ENCODE results near the gene C4BPB. TPM values are rescaled to one million over a fixed set of nuclear protein-coding genes. Genes with fewer than 3 reads are reported as not detected.

The C4BPB gene
- total RNA-seq, 1 donor from 2014 or later, result 2.9 TPM

- peak; percentile 71 for DNase-seq (ENCODE audit: low spot score)
Measured at GRCh38 chr1:207084701-207085180, 3.9 kb upstream of the C4BPB start.

GRCh38 chr1:207085887-207086286 lies 2.8 kb upstream of the C4BPB start:
- DNase-seq (ENCODE audit: low spot score), result no peak

- peak; percentile 31 for DNase-seq (ENCODE audit: low spot score)
Measured at GRCh38 chr1:207088161-207088560, 499 bp upstream of the C4BPB start.

GRCh38 chr1:207089627-207090355 lies 1.1 kb downstream of the C4BPB start:
- DNase-seq (ENCODE audit: low spot score), result no peak

GRCh38 chr1:207091200-207091908 lies 2.7 kb downstream of the C4BPB start:
- no peak for DNase-seq (ENCODE audit: low spot score)

GRCh38 chr1:207093944-207094343 lies 5.3 kb downstream of the C4BPB start:
- DNase-seq (ENCODE audit: low spot score), result no peak

- no peak for DNase-seq (ENCODE audit: low spot score)
Measured at GRCh38 chr1:207097871-207098324, 9.2 kb downstream of the C4BPB start.

GRCh38 chr1:207101720-207102119 lies 13.1 kb downstream of the C4BPB start:
- no peak for DNase-seq (ENCODE audit: low spot score)

- no peak for DNase-seq (ENCODE audit: low spot score)
Measured at GRCh38 chr1:207102146-207102545, 13.5 kb downstream of the C4BPB start.

GRCh38 chr1:207102659-207103058 lies 14.0 kb downstream of the C4BPB start:
- no peak for DNase-seq (ENCODE audit: low spot score)

GRCh38 chr1:207103892-207104373 lies 15.3 kb downstream of the C4BPB start, which contains the start of gene C4BPA:
Gene C4BPA, plus strand, starts transcription at chr1:207104233. Its CDS starts 8,793 bp downstream, at chr1:207113026.
- DNase-seq (ENCODE audit: low spot score), result no peak

- no peak for DNase-seq (ENCODE audit: low spot score)
Measured at GRCh38 chr1:207109004-207109403, 20.3 kb downstream of the C4BPB start.

- DNase-seq (ENCODE audit: low spot score), result no peak
Measured at GRCh38 chr1:207112616-207113296, 24.1 kb downstream of the C4BPB start.

- no peak for DNase-seq (ENCODE audit: low spot score)
Measured at GRCh38 chr1:207115269-207115668, 26.6 kb downstream of the C4BPB start.

GRCh38 chr1:207124389-207124788 lies 35.7 kb downstream of the C4BPB start:
- DNase-seq (ENCODE audit: low spot score), result no peak

- no peak for DNase-seq (ENCODE audit: low spot score)
Measured at GRCh38 chr1:207128336-207128921, 39.8 kb downstream of the C4BPB start.

GRCh38 chr1:207129053-207129452 lies 40.4 kb downstream of the C4BPB start:
- DNase-seq (ENCODE audit: low spot score), result no peak

- no peak for DNase-seq (ENCODE audit: low spot score)
Measured at GRCh38 chr1:207130252-207131036, 41.8 kb downstream of the C4BPB start.

GRCh38 chr1:207131163-207131562 lies 42.5 kb downstream of the C4BPB start:
- DNase-seq (ENCODE audit: low spot score), result no peak

- DNase-seq (ENCODE audit: low spot score), result no peak
Measured at GRCh38 chr1:207134581-207134980, 45.9 kb downstream of the C4BPB start.

- no peak for DNase-seq (ENCODE audit: low spot score)
Measured at GRCh38 chr1:207139616-207140015, 51.0 kb downstream of the C4BPB start.
